ENCODE results near the gene KIRREL3. TPM values are rescaled to one million over a fixed set of nuclear protein-coding genes. Genes with fewer than 3 reads are reported as not detected.

KIRREL3 gene
- total and polyA plus RNA-seq, 9 of the 15 experiments (the other 6 are each of a cell fraction or from before 2014, with no cell fraction given): 0.04 to 0.10 TPM; not detected in 7

GRCh38 chr11:126734752-126735151 is 265.8 kb downstream of the KIRREL3 start:
- ChIA-PET CTCF (ENCODE audit: low intra/inter-chr PET ratio) (no interaction called here), POLR2A (interaction anchor here (1.5 kb wide), 1 partner anchor 15 kb away, joined by 3 read pairs; no protein-coding TSS in a partner anchor)
- Histone ChIP-seq H3K9me1 (ENCODE audit: control insufficient read depth, insufficient read depth, low read length) (no peaks in the 10 kb centered on the region), H3K27ac (ENCODE audit: extremely low read depth, low read depth, low read length) (no peak overlapping the region), H3K9me3 (replicated peaks; ENCODE audit: control insufficient read depth, insufficient read depth, low read depth, low read length) (no peaks in the 10 kb centered on the region), H3K36me3 (ENCODE audit: control insufficient read depth, insufficient read depth, low read length) (no peaks in the 10 kb centered on the region), H3K4me2 (ENCODE audit: insufficient read depth, low read length) (no peak overlapping the region), H3K4me1 (replicated peaks in 1 of 2; ENCODE audit: control insufficient read depth in 2 of 2, insufficient read depth in 2 of 2, low read length in 2 of 2) (no peaks in the 10 kb centered on the region), H3K4me3 (no peak overlapping the region), H3K9ac (ENCODE audit: insufficient read depth in 1 of 2, low read depth in 2 of 2, low read length in 2 of 2) (no peak overlapping the region), H2AFZ (ENCODE audit: low read depth, low read length) (no peak overlapping the region), H3K79me2 (ENCODE audit: control insufficient read depth, insufficient read depth, low read length) (no peaks in the 10 kb centered on the region), H3K27me3 (ENCODE audit: control insufficient read depth in 2 of 2, insufficient read depth in 2 of 2, low read length in 2 of 2) (peaks cover 2 to 17% of the 10 kb centered on the region in 2 experiments; a peak in 1 of 5 replicates), H4K20me1 (replicated peaks; ENCODE audit: control insufficient read depth, insufficient read depth, low read length) (no peaks in the 10 kb centered on the region)
- in situ Hi-C loops (cut with MboI): no loop called here
- FAIRE-seq (no peak), DNase-seq (ENCODE audit: extremely low read depth in 1 of 4, low spot score in 3 of 4) (no peak), ATAC-seq (no peak)
- 1% methylated on average over 7 of the region's 7 CpGs for WGBS (ENCODE audit: insufficient coverage, low coverage, missing lambda C conversion rate)
- BruUV-seq (replicated peaks): no TSS peak
- intact Hi-C loops (cut with micrococcal nuclease): no loop called here
- TF ChIP-seq ZNF395 (CRISPR knock-in tag; IDR thresholded peaks at IDR 0.05) (no peak), NR0B1 (IDR thresholded peaks at IDR 0.05; ENCODE audit: partially characterized antibody) (no peak)

Data from K562 (cell line).